Neural cell (in vitro differentiated cells): ENCODE results near the gene C1QB.

Source experiments
- CTCF ChIP-seq: fragments of 450-650 bp; IDR thresholded peaks from 2 replicates; pipeline ENCODE4 v1.5.1; 2014; ENCODE audit warnings: antibody characterized with exemption, mild to moderate bottlenecking, moderate library complexity; ENCODE audit not compliant: poor library complexity, severe bottlenecking
- EP300 ChIP-seq: fragments of 450-650 bp; conservative IDR thresholded peaks from 2 replicates; pipeline ENCODE4 v1.6.1; 2014; ENCODE audit warnings: antibody characterized with exemption, mild to moderate bottlenecking, moderate library complexity; ENCODE audit not compliant: poor library complexity, severe bottlenecking
- EZH2 ChIP-seq: fragments of 200-600, 300-800 bp; shearing (Covaris generic), sonication (generic); IDR thresholded peaks from 2 replicates; pipeline ENCODE4 v1.6.1; 2014; ENCODE audit warnings: antibody characterized with exemption, low read length, borderline replicate concordance, mild to moderate bottlenecking; ENCODE audit not compliant: insufficient read depth, poor library complexity, severe bottlenecking
- POLR2AphosphoS5 ChIP-seq: IDR thresholded peaks from 2 replicates; pipeline ENCODE4 v1.6.1; 2012
- RAD21 ChIP-seq: fragments of 450-650 bp; conservative IDR thresholded peaks from 2 replicates; pipeline ENCODE4 v1.6.1; 2014; ENCODE audit warnings: antibody characterized with exemption, mild to moderate bottlenecking, moderate library complexity
- TAF1 ChIP-seq: IDR thresholded peaks from 2 replicates; pipeline ENCODE4 v1.6.1; 2012; ENCODE audit warnings: low read depth

- TF ChIP-seq CTCF (no peak), EP300 (no peak), EZH2 (no peak), POLR2AphosphoS5 (no peak), TAF1 (no peak), RAD21 (no peak)
Observed at GRCh38 chr1:22626237-22627157, 26.5 kb upstream of the C1QB start.
